NCI-H1105 treated with DMSO at 0.1 percent for 48 hours (cell line): ENCODE data around the gene FILIP1L.

ENCODE experiments used
- DNase-seq: peaks from one replicate; lab custom pipeline; 2025; lab: John Stamatoyannopoulos, UW

FILIP1L gene

DNA sequence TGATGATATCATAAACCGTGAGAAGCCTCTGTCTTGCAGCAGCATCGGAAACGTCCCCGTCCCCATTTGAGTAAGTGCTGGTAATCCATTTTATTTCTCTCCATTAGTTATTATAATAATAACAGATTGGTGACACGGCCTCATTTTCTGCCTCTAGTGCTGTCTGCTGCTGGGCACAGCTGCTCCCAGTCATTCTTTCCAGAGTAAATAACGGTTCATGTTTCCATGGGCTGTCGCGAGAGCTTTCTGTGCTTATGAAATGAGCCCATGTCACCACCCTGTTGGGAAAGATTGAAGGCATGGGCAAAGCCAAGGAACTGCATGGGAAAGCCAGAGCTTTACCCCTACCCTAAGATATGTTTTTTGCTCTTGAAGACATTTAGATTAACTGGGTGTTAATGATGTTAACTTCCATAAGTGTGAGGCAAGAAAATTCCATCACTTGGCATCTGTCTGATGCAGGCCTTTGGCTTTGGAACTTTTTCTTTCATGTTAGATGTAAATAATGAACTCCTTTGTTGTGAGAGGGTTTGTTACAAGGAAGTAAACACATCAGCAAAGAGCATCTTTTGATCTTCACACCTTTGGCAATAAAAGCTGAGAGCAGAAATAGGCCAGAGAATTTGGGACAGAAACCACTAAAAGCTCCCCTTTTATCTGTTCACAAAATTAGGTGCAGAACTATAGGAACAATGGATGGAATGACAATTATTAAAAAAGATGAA lies 141.8 kb downstream of the FILIP1L start:
- no peak for DNase-seq

DNA sequence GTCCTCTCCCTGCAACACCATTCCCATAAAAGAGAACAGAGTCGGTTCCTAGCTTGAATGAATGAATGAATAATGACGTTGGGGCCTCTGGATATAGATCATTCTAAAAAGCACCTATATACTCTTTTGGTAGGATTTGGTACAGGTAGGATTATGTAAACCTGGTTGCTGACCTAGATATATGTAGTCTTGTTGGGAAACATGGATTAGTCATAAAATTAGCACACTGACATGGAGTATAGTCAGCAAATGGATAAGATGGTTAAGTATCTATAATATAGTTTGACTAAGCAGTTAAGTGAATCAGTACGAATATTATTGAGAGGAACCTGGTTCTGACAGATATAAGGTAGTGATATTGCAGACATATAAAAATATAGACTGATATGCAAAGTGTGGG lies 142.5 kb downstream of the FILIP1L start:
- no peak for DNase-seq

DNA sequence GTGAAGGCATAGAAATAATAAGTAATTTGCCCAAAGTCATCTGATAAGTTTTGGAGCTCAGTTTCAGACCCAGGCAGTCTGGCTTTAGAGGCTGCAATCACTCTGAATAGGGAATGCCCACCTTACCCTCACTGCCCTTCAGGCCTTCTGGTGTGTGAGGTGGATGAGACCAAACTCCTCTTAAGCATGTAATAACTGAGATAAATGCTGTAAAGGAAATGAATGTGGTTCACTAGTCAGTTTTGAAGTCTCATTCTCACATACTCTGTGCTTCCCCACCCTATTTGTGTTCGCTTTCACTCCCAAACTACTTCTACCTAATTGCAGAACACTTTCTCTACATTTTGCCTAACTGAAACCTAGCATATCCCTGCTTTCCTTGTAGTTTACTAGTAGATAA lies 144.1 kb downstream of the FILIP1L start:
- DNase-seq, result no peak

DNA sequence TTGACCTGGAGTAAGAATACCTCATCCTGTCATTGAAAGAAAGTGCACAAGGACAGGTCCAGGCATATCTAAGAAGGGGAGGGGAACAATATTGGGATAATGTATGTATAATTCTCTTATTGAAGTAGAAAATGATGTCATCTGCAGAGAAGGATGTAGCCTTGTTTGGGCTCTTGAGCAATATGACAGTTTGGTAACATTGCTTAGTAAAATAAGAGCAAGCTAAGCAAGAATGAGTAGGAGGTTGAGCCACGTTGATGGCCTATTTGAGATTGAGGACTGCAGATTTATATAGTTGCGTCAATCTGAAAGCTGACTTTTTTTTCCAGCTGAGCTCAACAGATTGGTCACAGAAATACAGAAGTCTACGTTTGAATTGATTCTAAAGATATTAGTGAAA lies 145.2 kb downstream of the FILIP1L start:
- DNase-seq, result no peak

DNA sequence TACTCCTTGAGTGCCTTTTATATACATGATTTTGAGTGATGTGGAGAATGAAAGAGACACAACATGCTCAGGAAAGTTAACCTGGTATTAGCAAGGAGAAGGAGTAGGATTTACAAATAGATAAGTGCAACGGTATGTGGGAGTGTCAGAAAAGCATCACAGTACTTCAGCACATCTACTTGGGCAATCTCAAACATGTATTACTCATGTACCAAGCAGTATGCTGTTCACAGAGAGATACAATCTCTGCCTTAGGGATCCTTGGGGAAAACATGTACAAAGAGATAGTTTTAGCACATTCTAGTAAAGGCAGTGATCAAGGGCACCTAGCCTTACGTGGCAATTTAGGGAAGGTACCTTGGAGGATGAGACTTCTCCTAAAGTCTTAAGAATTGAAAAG lies 146.5 kb downstream of the FILIP1L start:
- no peak for DNase-seq

DNA sequence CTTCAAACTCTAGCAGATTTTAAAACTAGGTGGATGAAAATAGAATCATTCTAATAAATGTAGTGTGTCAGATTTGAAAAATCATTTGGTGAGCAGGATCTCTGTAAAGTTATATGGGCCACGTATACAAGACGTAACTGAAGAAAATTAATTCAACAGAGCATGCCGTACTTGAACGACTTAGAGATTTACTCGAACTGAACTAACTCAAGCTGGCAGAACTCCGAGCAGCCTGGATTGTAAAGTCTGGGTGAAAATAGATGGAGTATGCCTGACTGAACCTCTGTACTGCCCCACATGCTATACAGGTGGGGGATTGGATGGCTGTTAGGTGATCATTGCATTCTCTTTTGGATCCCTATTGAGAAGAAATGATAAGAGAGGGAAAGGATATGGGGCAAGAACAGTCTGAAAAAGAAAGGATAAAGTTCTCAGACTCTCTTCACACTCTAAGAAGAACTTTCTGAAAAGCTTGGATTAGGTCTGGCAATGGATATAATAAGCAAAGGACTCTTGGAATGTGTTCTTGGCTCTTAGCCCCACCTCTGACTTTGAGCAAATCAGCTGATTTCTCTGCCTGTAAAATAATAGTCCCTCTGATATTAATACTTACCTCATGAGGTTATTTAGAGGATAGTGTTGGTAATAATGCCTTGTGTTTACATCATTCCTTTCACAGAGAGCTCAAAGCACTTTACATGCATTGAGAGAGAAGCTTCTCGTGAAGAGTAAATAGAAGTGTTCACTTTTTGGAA lies 147.5 kb downstream of the FILIP1L start:
- DNase-seq, result no peak

DNA sequence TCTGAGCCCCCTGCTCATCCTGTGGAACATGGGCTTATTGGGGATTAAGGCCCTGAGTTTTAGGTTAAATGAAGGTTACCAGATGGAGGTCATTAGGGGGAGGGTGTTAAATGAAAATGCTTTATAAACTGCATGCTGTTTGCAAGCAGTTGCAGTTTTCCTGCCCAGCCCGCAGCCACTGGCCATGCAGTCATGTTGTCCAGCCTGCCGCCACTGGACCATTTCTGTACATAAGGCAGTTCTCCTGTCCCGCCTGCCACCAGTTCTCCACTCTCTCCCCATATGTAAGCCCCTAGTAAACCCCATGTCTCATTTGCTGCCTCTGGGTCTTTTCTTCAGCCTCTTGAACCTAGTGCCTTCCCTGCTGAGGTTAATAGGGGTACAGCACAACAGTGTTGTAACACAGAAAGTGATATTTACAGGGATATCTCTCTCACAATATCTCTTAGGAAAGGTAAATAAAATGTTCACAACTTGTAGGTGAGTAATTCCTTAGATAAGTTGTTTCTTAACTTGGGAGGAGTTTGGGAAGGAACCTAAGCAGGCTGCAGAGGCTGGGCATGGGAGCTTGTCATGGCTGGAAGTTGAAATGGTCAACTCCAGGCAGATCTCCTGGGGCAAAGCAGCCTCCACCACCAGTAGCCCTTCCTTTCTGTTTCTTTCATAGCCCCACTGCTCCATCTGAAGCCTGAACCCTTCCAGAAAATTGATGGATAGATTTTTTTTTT lies 148.5 kb downstream of the FILIP1L start:
- DNase-seq, result no peak

DNA sequence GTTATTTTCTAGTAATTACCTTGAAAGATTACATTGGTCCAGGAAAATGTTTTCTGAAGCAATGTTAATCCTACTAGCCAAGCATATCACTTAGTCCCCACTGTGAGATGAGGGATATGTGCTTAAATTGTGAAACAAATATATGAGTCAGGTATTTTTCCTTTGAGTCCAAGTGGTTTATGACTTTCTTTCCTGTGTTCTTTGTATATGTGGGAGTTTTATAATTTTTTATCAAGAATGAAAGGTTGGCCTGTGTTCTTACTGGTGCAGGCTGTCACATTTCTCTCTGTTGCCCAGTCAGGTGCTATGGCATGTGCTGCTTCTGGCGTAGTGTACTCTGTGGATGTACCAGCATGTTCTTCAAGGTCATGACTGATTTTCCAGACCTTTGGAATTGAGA lies 149.2 kb downstream of the FILIP1L start:
- no peak for DNase-seq

DNA sequence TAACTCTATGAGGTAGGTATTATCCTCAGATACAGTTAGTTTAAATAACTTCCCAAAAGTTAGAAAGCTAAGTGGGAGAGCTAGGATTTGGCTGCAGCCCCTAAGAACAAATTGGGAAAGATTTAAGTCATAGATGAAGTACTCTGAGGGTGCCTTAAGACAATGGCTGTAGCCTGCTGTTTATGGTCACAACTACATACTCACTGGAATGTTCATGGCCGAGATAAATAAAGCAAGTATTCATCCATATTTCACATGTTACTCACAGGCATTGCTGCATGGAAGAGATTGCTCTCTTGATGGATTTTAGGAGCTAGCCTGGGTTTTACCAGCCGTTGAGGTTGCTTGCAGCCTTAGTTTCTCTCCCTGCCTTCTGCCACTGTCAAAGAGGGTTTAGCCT lies 151.6 kb downstream of the FILIP1L start:
- DNase-seq, result no peak

DNA sequence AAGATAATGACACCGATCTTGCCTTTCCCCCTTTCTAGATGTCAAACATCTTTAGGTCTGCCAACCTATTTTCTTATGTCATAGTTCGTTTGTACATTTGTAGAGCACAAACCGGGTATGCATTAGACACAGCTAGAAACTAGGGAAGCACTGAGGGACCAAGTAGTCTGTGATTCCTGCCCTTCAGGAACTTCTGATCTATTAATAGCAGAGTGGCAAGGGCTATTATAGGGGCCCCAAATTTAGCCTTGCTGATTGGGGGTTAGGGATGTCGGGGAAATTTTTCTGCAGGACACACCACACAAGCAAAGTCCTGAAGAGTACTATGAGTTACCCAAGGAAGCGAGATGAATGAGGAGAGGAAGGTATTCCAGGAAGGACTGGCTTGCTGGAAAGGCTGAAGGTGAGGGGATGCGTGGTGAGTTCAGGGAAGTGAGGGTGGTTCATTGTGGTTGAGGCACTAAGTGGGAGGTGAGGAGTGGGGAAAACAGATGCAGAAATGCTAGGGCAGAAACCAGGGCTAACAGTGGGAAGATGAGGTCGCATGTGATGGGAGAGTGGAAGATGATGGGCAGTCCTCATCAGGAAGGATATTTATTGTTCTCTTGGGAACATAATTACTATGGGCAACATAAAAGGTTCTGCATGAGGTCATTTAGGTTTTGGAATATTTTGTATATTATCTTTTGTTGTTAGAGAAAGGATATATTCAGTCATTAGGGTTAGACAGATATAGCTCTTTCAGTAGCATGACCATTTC lies 152.4 kb downstream of the FILIP1L start:
- no peak for DNase-seq

DNA sequence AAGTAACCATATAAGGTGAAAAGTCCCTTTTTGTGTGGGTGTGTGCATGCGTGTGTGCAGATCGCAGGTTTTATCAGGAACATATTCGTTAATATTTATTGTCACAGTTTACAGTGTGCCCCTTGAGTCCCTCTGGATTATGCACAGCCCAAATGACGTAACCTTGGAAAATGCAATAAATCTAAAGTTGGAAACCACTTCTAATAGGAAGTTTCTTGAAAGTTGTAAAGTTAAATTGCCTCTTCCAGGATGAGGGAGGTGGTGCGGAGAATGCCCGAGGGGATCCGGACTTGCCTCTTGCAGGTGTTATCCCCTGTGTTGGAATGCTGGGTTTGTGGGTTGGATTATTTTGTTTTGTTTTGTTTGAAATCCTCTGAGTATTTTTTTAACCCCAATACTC lies 153.4 kb downstream of the FILIP1L start:
- no peak for DNase-seq

DNA sequence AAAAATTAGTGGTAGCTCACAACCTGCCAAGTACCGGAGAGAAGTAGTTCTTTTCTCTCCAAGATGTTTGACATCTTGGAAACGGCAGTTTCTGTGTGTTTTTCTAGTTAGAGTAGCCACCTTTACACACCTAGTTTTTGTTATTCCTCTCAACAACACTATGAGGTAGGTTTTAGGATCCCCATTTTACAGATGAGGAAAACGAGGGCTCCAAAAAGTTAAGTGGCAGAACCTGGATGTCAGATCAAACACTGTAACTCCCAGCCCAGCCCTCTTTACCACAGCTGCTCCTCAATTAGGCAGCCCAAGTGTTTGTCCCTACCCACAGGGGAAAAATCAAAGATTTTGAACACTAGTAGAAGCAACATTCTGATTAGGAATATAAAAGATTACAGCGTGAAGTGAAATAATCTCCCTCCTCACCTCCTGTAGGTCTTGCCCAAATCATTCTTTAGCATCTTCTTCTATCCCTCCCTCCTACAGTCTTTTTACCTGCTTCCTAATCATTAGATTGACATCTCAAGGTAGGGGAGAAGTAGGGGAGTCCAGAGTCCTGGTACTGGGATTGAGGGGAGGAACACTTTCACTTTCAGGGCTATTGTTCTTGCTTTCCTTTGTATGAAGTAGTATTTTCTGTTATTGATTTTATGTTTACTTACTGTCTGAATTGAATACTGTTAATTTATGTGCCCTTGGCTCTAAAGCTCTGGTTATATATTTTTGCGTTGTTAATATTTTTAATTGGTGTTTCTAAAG lies 154.0 kb downstream of the FILIP1L start:
- DNase-seq, result no peak

DNA sequence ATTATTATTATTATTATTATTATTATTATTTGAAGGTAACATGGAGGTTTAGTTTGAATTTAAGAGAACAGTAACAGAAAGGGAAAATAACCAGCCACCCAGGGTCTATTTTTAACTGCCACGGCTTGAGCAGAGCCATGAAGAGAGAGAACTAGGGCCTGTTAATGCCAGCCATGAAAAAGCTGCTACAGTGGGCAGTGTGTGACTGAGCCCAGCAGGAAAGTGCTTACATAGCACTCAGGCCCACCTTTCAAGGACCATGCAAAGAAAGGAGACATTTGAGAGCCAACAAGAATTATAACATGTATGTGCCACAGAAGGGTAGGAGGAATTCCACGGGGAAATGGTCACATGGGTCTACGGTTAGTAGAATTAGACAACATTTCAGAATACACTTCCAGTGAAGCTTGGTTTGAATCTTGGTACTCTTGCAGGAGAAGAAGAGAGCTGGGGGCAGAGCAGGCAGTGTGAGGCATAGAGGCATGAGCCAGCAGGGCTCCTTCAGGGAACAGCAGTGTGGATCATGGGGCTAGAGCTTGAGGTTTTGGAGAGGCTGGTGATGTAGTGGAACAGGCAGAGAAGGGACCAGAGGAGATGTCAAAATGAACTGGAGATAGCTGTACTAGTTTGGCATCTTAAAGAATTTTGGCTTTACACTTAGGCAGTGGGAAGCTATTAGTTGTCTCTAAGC lies 155.9 kb downstream of the FILIP1L start:
- DNase-seq, result no peak

DNA sequence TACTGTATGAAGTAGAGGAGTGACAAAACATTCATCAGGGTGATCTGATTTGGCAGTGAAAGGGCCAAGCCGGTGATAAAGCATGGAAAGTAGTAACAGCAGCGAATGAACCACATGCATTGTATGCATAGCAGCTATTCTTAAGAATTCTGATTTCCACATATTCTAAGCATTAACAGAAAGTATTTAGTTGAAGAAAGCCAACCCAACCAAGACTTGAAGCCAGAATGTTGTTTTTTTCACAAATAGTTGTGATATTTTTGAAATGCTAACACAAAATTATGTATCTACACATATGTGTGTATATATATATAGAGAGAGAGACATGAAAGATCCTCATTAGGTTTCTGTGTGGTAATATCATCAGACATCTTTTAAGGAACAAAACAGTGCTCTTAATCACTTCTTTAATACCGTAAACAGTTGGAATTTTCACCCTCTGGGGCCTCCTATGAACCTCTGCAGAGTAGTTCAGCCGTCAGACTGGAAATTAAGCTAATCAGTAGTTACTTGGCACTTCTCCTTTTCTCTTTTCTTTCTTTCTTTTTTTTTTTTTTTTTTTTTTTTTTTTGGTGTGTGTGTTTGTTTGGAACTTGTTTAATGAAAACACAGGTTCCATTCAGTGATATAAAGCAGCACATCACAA lies 157.0 kb downstream of the FILIP1L start:
- no peak for DNase-seq

DNA sequence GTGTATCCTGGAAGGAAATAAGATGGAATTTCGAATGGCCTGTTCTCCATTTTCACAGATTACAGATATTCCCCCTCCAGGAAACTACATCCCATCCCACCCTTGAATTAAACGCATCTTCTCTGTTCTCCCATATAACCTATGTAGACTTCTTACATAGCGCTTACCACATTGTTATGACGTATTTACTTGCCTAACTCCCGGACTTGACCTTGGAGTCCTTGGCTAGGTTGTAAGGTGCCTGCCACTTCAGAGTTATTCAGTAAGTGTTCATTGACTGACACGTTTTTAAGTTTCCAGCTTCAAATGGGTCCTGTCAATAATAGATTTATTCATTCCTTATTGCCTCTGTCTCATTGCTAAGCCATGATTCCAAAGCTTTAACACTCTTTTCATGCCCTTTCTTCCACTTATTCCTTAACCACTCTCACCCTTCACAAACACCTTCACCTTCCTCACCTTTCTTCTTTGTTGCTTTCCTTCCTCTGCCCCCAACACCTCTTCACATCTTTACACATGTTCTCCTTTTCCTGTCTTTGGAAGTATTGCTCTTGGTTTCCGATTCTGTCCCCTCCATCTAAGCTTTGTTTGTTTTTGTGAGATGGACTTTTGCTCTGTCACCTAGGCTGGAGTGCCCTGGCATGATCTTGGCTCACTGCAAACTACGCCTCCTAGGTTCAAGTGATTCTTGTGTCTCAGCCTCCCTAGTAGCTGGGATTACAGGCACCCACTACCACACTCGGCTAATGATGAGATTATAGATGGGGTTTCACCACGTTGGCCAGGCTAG lies 158.3 kb downstream of the FILIP1L start:
- DNase-seq, result no peak

DNA sequence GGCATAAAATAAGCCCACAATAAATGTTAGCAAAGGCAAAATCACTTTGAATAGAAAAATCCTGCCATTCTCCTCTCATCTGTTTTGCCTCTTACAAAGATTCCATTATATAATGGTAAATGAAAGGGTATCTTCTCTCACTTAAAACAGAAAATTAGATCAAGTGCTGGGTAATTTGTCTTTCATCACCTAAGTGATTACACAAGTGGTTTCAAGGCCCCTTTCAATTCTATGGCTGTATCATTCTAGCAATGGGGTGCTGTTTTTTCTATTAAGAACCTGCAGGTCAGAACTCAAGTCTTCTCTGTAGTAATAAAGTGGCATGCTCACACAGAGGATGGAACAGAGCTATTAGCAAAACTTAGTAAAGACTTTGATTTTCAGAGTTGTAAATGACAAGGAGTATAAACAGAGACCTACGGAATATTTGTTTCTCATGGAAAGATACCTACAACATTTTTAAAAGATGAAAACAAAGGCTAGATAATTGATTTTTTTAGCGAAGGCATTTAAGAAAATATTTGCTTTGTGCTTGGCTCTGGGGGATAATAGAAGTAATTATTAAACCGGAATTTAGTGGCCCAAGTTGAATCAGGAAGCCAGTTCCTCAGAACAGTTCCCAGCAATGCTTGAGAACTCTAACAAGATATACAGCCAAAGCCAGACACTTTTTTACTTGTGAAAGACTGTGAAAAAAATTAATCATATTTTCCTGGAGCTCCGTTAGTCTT lies 159.2 kb downstream of the FILIP1L start:
- no peak for DNase-seq

DNA sequence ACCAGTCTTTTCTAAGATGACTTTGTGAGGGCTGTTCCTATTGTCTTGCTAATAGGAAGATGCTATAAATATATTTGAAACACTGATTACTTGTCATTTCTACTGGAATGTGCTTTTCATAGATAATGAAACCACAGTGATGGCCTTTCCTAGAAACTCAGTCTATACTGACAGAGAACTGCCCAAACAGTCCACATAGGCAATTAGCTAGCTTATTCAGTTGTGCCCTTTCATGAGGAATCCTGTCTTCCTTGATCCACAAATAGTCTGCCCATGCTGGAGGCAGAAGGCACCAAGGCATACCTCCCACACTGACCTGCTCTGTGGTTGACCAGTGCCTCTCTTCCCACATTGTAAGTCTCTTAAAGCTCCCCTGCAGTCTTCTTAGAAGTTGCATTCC lies 160.7 kb downstream of the FILIP1L start:
- no peak for DNase-seq

DNA sequence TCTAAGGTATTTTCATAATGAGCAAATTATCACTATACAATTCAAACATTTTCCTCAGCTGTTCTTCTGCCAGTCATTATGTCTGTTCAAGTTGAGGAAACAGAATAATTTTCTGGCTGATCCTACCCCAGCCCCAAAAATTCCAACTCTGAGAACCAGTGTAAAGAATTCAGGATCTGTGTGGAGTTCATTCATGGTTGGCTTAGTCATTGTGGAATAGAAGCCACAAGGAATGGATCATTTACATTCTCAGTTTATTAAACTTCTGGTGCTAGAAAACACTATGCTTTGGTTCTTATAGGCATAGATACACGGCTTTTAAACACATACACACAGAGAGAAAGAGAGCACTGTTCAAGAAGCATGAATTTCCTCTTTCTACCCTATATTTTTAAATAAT lies 162.0 kb downstream of the FILIP1L start:
- no peak for DNase-seq

DNA sequence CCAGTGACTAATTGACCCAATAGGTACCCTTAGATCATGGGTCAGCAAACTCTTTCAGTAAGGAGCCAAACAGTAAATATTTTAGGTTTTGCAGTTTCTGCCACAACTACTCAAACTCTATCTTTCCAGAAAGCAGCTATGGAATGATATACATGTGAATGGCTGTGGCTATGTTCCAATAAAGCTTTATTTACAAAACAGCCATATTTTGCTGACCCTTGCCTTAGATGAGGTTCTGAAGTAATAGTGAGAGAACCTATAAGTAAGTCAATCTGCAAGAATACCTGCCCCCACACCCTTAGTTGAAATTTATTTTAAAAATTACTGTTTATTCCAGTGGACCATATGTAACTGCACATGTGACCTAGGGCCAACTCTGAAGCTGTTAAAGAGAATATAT lies 162.6 kb downstream of the FILIP1L start:
- no peak for DNase-seq
